ENCODE data around the gene GPR4. TPM values are rescaled to one million over a fixed set of nuclear protein-coding genes. Genes with fewer than 3 reads are reported as not detected.
A peak's percentile ranks its signal among the peaks of the same experiment; 100 is the strongest.

Gene GPR4
- polyA plus RNA-seq, 1 donor (not counting 4 experiments of a cell fraction or from before 2014, with no cell fraction given) = not detected

DNA sequence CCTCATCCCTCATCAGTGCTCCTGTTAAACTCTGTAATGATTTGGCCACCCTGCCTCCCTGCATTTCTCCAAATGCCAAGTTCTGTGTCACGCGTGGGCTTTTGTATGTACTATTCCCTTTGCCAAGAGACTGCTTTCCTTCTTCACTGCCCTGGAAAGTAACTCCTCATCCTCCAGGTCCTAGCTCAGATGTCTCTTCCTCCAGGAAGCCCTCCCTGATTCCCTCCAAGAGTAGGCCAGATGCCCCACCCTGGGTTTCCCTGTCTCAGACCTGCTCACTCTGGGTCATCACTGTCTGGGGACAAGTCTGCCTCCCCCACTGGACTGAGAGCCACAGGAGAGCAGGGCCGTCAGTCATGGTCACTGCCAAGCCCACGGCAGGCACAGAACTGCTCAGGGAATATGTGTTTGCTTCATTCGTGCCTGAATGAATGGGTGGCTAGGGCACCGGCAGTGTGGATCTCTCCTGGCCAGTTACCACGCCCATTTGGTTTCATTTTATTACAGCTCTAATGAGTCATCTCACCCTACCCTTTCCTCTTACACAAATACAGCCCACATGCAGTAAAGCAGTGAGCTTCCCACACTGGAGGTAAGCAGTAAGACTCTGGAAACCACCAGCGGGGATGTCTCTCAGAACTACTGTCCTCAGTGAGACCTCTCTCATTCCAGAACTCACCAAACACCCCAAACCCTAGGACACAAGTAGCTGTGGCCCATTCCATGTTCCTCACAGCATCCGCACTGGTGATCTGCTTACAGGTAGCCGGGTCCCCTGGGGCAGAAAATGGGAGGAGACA is 12.1 kb upstream of the GPR4 start:
- H2AFZ ChIP-seq (ENCODE audit: control insufficient read depth, low read length) = peak overlapping the region; percentile 50
- dilution Hi-C loops (cut with MboI; ENCODE audit: extremely low pct_ligation_motif_present, low sequenced_read_pairs) = no loop called here

DNA sequence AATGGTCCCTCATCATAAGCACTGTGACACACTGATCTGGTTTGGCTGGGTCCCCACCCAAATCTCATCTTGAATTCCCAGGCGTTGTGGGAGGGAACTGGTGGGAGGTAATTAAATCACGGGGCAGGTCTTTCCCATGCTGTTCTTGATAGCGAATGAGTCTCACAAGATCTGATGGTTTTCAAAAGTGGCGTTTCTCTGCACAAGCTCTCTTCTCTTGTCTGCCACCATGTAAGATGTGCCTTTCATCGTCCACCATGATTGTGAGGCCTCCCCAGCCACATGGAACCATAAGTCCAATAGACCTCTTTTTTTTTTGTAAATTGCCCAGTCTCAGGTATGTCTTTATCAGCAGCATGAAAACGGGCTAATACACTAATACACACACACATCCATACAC is 6.9 kb upstream of the GPR4 start:
- no peaks in the 10 kb centered on the region for H4K20me1 ChIP-seq (ENCODE audit: control insufficient read depth, extremely low read depth, insufficient read depth, low read length)
- no peak overlapping the region for H3K4me2 ChIP-seq (ENCODE audit: control insufficient read depth, extremely low read depth, insufficient read depth, low read depth, low read length)
- H3K27me3 ChIP-seq (ENCODE audit: control insufficient read depth, extremely low read depth, insufficient read depth, low read length) = no peaks in the 10 kb centered on the region
- DNase-seq (ENCODE audit: low read depth, low spot score) (no peak), FAIRE-seq (no peak)
- no peak overlapping the region for H2AFZ ChIP-seq (ENCODE audit: control insufficient read depth, low read length)
- H3K9ac ChIP-seq (ENCODE audit: control insufficient read depth, extremely low read depth, insufficient read depth, low read length) = no peak overlapping the region
- dilution Hi-C loops (cut with MboI; ENCODE audit: extremely low pct_ligation_motif_present, low sequenced_read_pairs) = no loop called here
- H3K4me3 ChIP-seq (ENCODE audit: control insufficient read depth in 2 of 3, extremely low read depth in 1 of 3, insufficient read depth in 2 of 3, low read depth in 1 of 3, low read length in 3 of 3) = no peak overlapping the region
- no peaks in the 10 kb centered on the region for H3K9me3 ChIP-seq (ENCODE audit: control insufficient read depth, low read depth, low read length)
- H3K36me3 ChIP-seq (ENCODE audit: control insufficient read depth in 2 of 2, extremely low read depth in 1 of 2, insufficient read depth in 2 of 2, low read length in 2 of 2) = peaks cover 13 to 25% of the 10 kb centered on the region in 2 experiments
- H3K79me2 ChIP-seq (ENCODE audit: control insufficient read depth, insufficient read depth, low read length) = no peaks in the 10 kb centered on the region
- TF ChIP-seq EZH2 (IDR thresholded peaks at IDR 0.05; ENCODE audit: low read length) = no peak
- TF ChIP-seq, protein P1, sequence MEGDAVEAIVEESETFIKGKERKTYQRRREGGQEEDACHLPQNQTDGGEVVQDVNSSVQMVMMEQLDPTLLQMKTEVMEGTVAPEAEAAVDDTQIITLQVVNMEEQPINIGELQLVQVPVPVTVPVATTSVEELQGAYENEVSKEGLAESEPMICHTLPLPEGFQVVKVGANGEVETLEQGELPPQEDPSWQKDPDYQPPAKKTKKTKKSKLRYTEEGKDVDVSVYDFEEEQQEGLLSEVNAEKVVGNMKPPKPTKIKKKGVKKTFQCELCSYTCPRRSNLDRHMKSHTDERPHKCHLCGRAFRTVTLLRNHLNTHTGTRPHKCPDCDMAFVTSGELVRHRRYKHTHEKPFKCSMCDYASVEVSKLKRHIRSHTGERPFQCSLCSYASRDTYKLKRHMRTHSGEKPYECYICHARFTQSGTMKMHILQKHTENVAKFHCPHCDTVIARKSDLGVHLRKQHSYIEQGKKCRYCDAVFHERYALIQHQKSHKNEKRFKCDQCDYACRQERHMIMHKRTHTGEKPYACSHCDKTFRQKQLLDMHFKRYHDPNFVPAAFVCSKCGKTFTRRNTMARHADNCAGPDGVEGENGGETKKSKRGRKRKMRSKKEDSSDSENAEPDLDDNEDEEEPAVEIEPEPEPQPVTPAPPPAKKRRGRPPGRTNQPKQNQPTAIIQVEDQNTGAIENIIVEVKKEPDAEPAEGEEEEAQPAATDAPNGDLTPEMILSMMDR (optimal IDR thresholded peaks at IDR 0.05 in 1 of 3, IDR thresholded peaks at IDR 0.05 in 1 of 3, conservative IDR thresholded peaks at IDR 0.05 in 1 of 3; ENCODE audit: extremely low read depth in 1 of 3, insufficient read depth in 2 of 3, low read length in 3 of 3) = no peak
- no peak overlapping the region for H3K27ac ChIP-seq (ENCODE audit: control insufficient read depth, insufficient read depth, low read length)
- H3K9me1 ChIP-seq (ENCODE audit: control insufficient read depth, extremely low read depth, insufficient read depth, low read length) = no peaks in the 10 kb centered on the region
- peaks cover 13% of the 10 kb centered on the region for H3K4me1 ChIP-seq (ENCODE audit: control insufficient read depth, extremely low read depth, insufficient read depth, low read length)

More for the DNA sequence above, 12.1 kb upstream of the GPR4 start:
- Histone ChIP-seq H3K4me1 (ENCODE audit: control insufficient read depth, extremely low read depth, insufficient read depth, low read length) (peaks cover 23% of the 10 kb centered on the region), H3K9ac (ENCODE audit: control insufficient read depth, extremely low read depth, insufficient read depth, low read length) (peak overlapping the region; percentile 69), H3K9me3 (ENCODE audit: control insufficient read depth, low read depth, low read length) (no peaks in the 10 kb centered on the region), H3K27me3 (ENCODE audit: control insufficient read depth, extremely low read depth, insufficient read depth, low read length) (no peaks in the 10 kb centered on the region), H4K20me1 (ENCODE audit: control insufficient read depth, extremely low read depth, insufficient read depth, low read length) (no peaks in the 10 kb centered on the region), H3K4me2 (ENCODE audit: control insufficient read depth, extremely low read depth, insufficient read depth, low read depth, low read length) (peak overlapping the region; percentile 80), H3K36me3 (ENCODE audit: control insufficient read depth in 2 of 2, extremely low read depth in 1 of 2, insufficient read depth in 2 of 2, low read length in 2 of 2) (peaks cover 25 to 39% of the 10 kb centered on the region in 2 experiments), H3K4me3 (ENCODE audit: control insufficient read depth in 2 of 3, extremely low read depth in 1 of 3, insufficient read depth in 2 of 3, low read depth in 1 of 3, low read length in 3 of 3) (peak overlapping the region in 2 of 3 experiments; percentile 10 to 21), H3K27ac (ENCODE audit: control insufficient read depth, insufficient read depth, low read length) (peak overlapping the region; percentile 96), H3K79me2 (ENCODE audit: control insufficient read depth, insufficient read depth, low read length) (no peaks in the 10 kb centered on the region), H3K9me1 (ENCODE audit: control insufficient read depth, extremely low read depth, insufficient read depth, low read length) (no peaks in the 10 kb centered on the region)
- peak; percentile 88 for FAIRE-seq
- peak; percentile 74 for DNase-seq (ENCODE audit: low read depth, low spot score)
- no peak for TF ChIP-seq EZH2 (IDR thresholded peaks at IDR 0.05; ENCODE audit: low read length)
- TF ChIP-seq, protein P1 (optimal IDR thresholded peaks at IDR 0.05 in 1 of 3, IDR thresholded peaks at IDR 0.05 in 1 of 3, conservative IDR thresholded peaks at IDR 0.05 in 1 of 3; ENCODE audit: extremely low read depth in 1 of 3, insufficient read depth in 2 of 3, low read length in 3 of 3) = no peak
